ENCODE data around the gene PPP1R7. TPM values are rescaled to one million over a fixed set of nuclear protein-coding genes. Genes with fewer than 3 reads are reported as not detected.

PPP1R7 gene
- total and polyA plus RNA-seq, 8 donors: 22.8 to 126 (median 54.6) TPM

DNA sequence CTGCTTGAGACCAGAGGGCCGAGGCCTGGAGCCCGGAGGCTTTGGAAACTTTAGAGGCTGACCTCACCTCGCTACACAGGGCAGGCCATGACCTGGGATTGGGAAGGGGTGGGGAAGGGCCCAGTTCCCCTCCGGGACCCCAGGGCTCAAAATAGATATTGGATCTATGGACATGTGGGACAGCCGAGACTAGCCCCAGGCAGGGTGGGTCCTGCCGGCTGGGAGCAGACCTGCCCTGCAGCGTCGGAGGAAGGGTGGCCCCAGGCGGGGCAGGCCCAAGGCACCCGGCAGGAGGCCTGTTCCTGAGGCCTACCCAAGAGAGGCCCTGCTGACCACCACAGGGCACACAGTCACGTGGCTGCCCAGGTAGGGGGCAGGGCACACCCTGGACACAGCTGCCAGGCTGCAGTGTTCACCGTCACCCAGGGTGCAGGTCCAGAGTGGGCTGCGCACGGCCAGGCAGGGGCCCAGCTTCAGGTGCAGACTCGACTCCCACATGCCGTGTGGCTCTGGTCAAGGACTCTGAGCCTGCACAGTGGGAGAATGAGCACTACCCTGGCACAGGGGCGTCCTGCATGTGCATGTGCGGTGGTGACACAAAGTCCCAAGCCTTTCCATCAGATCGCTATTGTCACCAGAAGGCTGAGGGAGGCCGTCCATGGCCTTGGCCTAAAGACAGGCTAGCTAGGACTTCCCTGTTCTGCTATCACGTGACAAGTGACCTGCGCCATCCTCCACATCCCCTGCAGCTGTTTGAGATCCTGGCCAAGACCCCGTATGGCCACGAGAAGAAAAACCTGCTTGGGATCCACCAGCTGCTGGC lies 51.4 kb downstream of the PPP1R7 start:
- intact Hi-C loops (cut with DNase I; ENCODE audit: low total_unique reads): no loop called here
- Histone ChIP-seq H3K4me3 (no peak overlapping the region), H3K36me3 (peaks cover 0 to 6% (median 0%) of the 10 kb centered on the region in 4 donors), H3K9me3 (no peaks in the 10 kb centered on the region), H3K27me3 (no peaks in the 10 kb centered on the region), H3K27ac (no peak overlapping the region), H3K4me1 (no peaks in the 10 kb centered on the region)
- 78 to 85% (median 84%) methylated on average over 13 to 24 of the region's 24 CpGs for WGBS, 5 donors
- DNase-seq: no peak
- TF ChIP-seq POLR2A (IDR thresholded peaks at IDR 0.05): no peak
- TF ChIP-seq, protein P1, sequence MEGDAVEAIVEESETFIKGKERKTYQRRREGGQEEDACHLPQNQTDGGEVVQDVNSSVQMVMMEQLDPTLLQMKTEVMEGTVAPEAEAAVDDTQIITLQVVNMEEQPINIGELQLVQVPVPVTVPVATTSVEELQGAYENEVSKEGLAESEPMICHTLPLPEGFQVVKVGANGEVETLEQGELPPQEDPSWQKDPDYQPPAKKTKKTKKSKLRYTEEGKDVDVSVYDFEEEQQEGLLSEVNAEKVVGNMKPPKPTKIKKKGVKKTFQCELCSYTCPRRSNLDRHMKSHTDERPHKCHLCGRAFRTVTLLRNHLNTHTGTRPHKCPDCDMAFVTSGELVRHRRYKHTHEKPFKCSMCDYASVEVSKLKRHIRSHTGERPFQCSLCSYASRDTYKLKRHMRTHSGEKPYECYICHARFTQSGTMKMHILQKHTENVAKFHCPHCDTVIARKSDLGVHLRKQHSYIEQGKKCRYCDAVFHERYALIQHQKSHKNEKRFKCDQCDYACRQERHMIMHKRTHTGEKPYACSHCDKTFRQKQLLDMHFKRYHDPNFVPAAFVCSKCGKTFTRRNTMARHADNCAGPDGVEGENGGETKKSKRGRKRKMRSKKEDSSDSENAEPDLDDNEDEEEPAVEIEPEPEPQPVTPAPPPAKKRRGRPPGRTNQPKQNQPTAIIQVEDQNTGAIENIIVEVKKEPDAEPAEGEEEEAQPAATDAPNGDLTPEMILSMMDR (IDR thresholded peaks at IDR 0.05): no peak
- TF ChIP-seq POLR2AphosphoS5 (IDR thresholded peaks at IDR 0.05): no peak

DNA sequence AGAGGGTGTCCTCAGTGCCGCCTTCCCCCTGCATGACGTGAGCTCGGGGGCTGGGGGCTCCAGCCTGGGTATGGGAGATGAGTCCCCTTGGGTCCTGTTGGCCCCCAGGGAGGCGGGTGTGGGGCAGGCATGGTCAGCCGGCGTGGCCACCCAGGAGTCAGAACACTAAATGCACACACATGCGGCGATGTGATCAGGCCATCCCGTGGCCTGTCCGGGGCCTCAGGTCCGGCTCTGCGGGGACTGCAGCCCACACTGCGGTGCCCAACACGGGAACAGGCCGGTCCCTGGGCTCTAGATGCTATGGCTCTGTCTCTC lies 52.0 kb downstream of the PPP1R7 start:
- Histone ChIP-seq H3K9me3 (no peaks in the 10 kb centered on the region), H3K27ac (no peak overlapping the region), H3K4me1 (no peaks in the 10 kb centered on the region), H3K4me3 (no peak overlapping the region), H3K27me3 (no peaks in the 10 kb centered on the region), H3K36me3 (peaks cover 0 to 6% (median 0%) of the 10 kb centered on the region in 4 donors)
- DNase-seq: no peak
- TF ChIP-seq POLR2AphosphoS5 (IDR thresholded peaks at IDR 0.05) (no peak), EP300 (IDR thresholded peaks at IDR 0.05) (no peak), POLR2A (IDR thresholded peaks at IDR 0.05) (no peak)
- TF ChIP-seq, protein P1 (IDR thresholded peaks at IDR 0.05): no peak
- intact Hi-C loops (cut with DNase I; ENCODE audit: low total_unique reads): no loop called here
- 87 to 91% (median 89%) methylated on average over 4 to 15 of the region's 15 CpGs for whole genome bisulfite sequencing, 5 donors

DNA sequence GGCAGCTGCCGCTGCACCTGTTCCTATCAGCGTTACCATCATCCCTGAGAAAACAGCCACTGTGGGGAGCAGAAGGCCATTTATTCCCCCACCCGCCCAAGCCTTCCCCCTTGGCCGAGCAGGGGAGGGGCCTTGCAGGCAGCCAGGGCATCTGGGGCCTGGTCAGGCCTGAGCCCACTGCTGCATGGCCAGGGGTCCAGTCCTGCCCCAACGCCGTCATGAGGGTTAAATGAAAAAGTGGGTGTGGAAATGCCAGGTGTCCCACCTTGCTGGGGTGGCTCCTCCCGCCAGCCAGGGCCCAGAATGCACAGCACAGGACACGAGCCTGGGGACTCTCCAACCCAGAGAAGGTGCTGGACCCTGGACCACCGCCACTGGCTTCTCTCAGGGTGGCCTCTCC lies 52.4 kb downstream of the PPP1R7 start:
- no peaks in the 10 kb centered on the region for H3K9me3 ChIP-seq
- H3K27ac ChIP-seq: no peak overlapping the region
- no peaks in the 10 kb centered on the region for H3K4me1 ChIP-seq
- no peak for DNase-seq
- H3K4me3 ChIP-seq: no peak overlapping the region
- 89 to 96% (median 93%) methylated on average over 7 to 9 of the region's 9 CpGs for whole genome bisulfite sequencing, 5 donors
- intact Hi-C loops (cut with DNase I; ENCODE audit: low total_unique reads): no loop called here
- TF ChIP-seq, protein P1 (IDR thresholded peaks at IDR 0.05): no peak
- TF ChIP-seq POLR2AphosphoS5 (IDR thresholded peaks at IDR 0.05) (no peak), POLR2A (IDR thresholded peaks at IDR 0.05) (no peak), EP300 (IDR thresholded peaks at IDR 0.05) (no peak)
- peaks cover 0 to 6% (median 0%) of the 10 kb centered on the region in 4 donors for H3K36me3 ChIP-seq
- H3K27me3 ChIP-seq: no peaks in the 10 kb centered on the region

DNA sequence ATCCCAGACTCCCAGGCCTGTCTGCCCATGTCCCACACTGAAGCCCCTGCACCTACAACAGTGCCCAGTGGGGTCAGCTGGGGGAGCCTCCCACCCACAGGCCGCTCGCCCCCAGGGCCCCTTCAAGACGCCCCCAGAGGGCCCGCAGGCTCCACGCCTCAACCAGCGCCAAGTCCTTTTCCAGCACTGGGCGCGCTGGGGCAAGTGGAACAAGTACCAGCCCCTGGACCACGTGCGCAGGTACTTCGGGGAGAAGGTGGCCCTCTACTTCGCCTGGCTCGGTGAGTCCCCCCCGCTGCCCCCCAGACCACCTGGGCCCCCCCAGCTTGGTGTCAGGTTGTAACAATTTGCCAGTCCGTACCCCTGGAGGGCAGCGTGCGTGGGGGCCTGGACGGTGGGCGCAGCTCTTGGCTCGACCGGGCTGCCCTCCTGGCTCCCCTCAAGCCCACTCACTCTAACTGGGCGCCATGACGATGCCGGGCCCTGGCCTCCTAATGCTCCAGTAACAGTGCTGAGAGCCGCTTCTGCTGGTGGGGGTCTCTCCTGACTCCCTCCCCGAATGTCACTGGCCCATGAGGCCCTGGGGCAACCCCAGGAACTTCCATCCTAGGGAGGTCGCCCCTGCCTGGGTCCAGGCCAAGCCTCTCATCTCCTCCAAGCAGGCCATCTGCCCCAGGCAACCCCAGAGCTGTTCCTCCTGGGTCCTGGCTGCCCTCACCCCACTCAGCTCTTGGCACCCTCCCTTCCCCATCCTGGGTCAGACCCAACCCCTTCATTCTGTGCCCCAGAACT lies 53.1 kb downstream of the PPP1R7 start:
- peaks cover 0 to 6% (median 0%) of the 10 kb centered on the region in 4 donors for H3K36me3 ChIP-seq
- no peaks in the 10 kb centered on the region for H3K4me1 ChIP-seq
- H3K27ac ChIP-seq: no peak overlapping the region
- WGBS, 5 donors: 89 to 95% (median 92%) methylated on average over 18 to 27 of the region's 27 CpGs
- no peak overlapping the region for H3K4me3 ChIP-seq
- intact Hi-C loops (cut with DNase I; ENCODE audit: low total_unique reads): no loop called here
- H3K27me3 ChIP-seq: no peaks in the 10 kb centered on the region
- DNase-seq: no peak
- H3K9me3 ChIP-seq: no peaks in the 10 kb centered on the region
- no peak for TF ChIP-seq EP300 (IDR thresholded peaks at IDR 0.05)
- TF ChIP-seq POLR2A (IDR thresholded peaks at IDR 0.05): no peak
- TF ChIP-seq, protein P1 (IDR thresholded peaks at IDR 0.05): no peak
- no peak for TF ChIP-seq POLR2AphosphoS5 (IDR thresholded peaks at IDR 0.05)
